Measurements from ENCODE around the gene ARSB.

DNA sequence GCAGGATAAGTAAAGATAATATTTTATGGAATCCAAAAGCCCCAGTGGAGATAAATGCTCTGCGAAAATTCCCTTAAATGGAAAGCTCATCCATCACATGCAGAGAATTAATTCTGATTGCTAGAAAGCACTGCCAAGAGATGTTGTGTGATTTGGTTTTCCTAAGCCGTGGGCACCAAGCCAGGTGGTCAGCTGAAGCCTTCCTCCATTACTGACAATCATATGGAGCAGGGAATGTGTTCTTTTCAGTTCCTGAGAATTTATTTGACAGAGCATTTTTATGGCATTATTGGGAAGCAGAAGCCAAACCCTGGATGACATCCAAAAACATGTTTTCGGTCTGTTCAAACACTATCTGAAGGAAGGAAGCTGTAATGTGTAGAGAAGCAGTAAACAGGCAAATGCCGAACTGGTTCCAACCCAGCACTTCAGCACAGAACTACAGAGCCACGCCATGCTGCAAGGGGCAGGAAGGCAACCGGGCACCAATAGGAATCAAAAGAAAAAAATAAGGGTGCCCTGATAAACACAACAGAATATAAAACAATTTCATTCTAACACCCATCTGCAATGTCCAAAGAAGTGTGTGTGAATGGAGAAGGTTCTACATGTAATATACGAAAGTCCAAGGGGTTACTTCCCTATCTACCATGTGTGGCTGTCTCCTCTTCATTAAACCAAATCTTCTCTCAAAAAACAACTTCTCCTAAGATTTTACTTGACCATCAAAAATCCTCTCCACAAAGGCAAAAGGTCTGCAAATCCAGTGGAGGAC is 12.3 kb downstream of the ARSB start:
- no peak for TF ChIP-seq POLR2A (IDR thresholded peaks at IDR 0.05)
- TF ChIP-seq, protein P1, sequence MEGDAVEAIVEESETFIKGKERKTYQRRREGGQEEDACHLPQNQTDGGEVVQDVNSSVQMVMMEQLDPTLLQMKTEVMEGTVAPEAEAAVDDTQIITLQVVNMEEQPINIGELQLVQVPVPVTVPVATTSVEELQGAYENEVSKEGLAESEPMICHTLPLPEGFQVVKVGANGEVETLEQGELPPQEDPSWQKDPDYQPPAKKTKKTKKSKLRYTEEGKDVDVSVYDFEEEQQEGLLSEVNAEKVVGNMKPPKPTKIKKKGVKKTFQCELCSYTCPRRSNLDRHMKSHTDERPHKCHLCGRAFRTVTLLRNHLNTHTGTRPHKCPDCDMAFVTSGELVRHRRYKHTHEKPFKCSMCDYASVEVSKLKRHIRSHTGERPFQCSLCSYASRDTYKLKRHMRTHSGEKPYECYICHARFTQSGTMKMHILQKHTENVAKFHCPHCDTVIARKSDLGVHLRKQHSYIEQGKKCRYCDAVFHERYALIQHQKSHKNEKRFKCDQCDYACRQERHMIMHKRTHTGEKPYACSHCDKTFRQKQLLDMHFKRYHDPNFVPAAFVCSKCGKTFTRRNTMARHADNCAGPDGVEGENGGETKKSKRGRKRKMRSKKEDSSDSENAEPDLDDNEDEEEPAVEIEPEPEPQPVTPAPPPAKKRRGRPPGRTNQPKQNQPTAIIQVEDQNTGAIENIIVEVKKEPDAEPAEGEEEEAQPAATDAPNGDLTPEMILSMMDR (IDR thresholded peaks at IDR 0.05): no peak

Data from gastroesophageal sphincter (tissue), 3 donors.